MCF 10A (cell line): Measurements from ENCODE around the gene EGFL7. TPM values are rescaled to one million over a fixed set of nuclear protein-coding genes. Genes with fewer than 3 reads are reported as not detected.

Experiments used
- BruUV-seq: library from RNA; stranded (reverse); fragments of 400-500 nt; replicated peaks from 2 replicates; lab custom pipeline; 2021; lab: Mats Ljungman, UMichigan
- CTCF ChIA-PET: fragments of 300-600 bp; sonication (Branson Sonifier 250); formaldehyde crosslinking; extraction: SDS; loops from one replicate; lab custom pipeline; 2021; ENCODE audit warnings: antibody characterized with exemption, inconsistent platforms; lab: Yijun Ruan, JAX
- POLR2A ChIA-PET: fragments of 300-600, 350-650 bp; sonication (Branson Sonifier 250); formaldehyde crosslinking; extraction: SDS; loops from one replicate; lab custom pipeline; 2020; ENCODE audit warnings: antibody characterized with exemption, inconsistent platforms; lab: Yijun Ruan, JAX
- DNase-seq: peaks from one replicate; pipeline ENCODE4 v3.0.0-alpha.2; 2018; ENCODE audit not compliant: unreplicated experiment
- H3K27ac Mint-ChIP-seq: one replicate; pipeline ENCODE4 v1.8.0; 2022; ENCODE audit warnings: mild to moderate bottlenecking, low read depth, mixed read lengths; ENCODE audit not compliant: unreplicated experiment
- H3K27me3 Mint-ChIP-seq: one replicate; pipeline ENCODE4 v1.8.0; 2022; ENCODE audit warnings: mixed read lengths; ENCODE audit not compliant: insufficient read depth, unreplicated experiment
- H3K36me3 Mint-ChIP-seq: one replicate; pipeline ENCODE4 v1.8.0; 2022; ENCODE audit warnings: mild to moderate bottlenecking, moderate library complexity, mixed read lengths; ENCODE audit not compliant: insufficient read depth, unreplicated experiment
- H3K4me1 Mint-ChIP-seq: one replicate; pipeline ENCODE4 v1.8.0; 2022; ENCODE audit warnings: mixed read lengths; ENCODE audit not compliant: insufficient read depth, unreplicated experiment
- H3K4me3 Mint-ChIP-seq: one replicate; pipeline ENCODE4 v1.8.0; 2022; ENCODE audit warnings: mild to moderate bottlenecking, moderate library complexity, mixed read lengths; ENCODE audit not compliant: unreplicated experiment
- H3K9me3 Mint-ChIP-seq: one replicate; pipeline ENCODE4 v1.8.0; 2022; ENCODE audit warnings: mixed read lengths; ENCODE audit not compliant: unreplicated experiment
- CTCF ChIP-seq: fragments of 200-600 bp; IDR thresholded peaks from one replicate; pipeline ENCODE4 v1.8.0; 2022; ENCODE audit warnings: antibody characterized with exemption, mild to moderate bottlenecking; ENCODE audit not compliant: unreplicated experiment
- intact Hi-C: fragments of 100-400 bp; cut with micrococcal nuclease; formaldehyde crosslinking; loops from 2 replicates; pipeline ENCODE4 v1.14.1; 2022
- total RNA-seq: library from RNA; stranded (reverse); gene quantifications from 2 replicates; pipeline ENCODE4 v1.2.3, GENCODE V29; 2022

EGFL7 gene
- total RNA-seq, 1 experiment from 2014 or later: 3.9 TPM

DNA sequence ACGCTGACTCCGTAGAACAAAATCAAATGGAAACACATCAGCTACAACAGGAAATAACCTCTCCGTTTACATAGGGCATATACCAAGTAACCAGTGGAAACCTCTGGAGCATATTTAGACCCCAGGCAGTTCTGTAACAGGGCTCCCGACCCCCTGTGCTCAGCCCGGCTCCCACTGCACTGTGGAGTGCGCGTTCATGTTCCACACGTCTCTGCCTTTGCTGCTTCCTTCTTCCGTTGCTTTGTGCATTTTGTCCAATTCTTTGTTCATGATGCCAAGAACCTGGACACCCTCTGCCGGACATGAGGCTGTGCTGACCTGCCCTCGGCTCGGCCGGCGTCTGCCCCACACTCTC, 30.4 kb downstream of the EGFL7 start:
- Mint-ChIP-seq H3K4me3 (no peak overlapping the region), H3K27ac (peak overlapping the region; percentile 49), H3K36me3 (no peaks in the 10 kb centered on the region), H3K9me3 (no peaks in the 10 kb centered on the region), H3K4me1 (peaks cover 24% of the 10 kb centered on the region), H3K27me3 (no peaks in the 10 kb centered on the region)
- TF ChIP-seq CTCF: no peak
- intact Hi-C loops: loop anchor here (5.0 kb wide), 1 partner anchor 51 kb away; no protein-coding TSS in a partner anchor
- no TSS peak for BruUV-seq
- no peak for DNase-seq
- ChIA-PET POLR2A (interaction anchor here (0.6 to 3.7 kb wide), 5 partner anchors 30 to 147 kb away, joined by 3 to 44 read pairs (median 11); partner anchors contain the start of genes NOTCH1 and RABL6), CTCF (interaction anchor here (1.0 to 1.2 kb wide), 4 partner anchors 9 to 205 kb away, joined by 3 to 6 read pairs (median 6); no protein-coding TSS in a partner anchor)

DNA sequence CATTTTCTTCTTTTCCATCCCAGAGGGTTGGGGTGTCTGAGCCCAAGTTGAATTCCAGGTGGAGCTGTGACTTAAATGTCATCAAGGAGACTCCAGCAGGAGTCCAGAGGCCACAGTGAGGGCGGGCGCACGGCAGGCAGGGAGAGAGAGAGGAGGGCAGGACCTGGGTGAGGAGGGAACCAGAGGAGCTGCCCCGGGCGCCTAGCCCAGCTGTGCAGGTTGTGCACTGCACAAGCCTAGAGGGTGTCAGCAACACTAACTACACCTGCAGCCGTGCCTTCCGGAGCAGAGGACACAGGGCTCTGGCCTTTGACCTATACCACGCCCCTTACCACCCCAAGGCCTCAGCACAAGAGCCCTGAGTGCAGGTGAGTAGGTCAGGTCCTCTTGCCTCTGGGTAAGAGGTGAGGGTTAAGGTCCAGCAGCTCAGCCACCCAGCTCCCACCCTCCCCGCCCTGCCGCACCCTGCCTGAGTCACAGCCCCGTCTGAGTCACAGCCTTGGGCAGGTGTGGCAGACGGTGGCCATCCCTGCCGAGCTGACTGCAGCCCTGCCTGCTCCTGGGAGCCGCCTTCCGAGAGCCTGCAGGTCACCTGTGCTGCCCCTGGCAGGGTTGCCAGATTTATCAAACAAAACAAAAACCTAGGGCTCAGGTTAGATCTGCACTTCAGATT, 30.9 kb downstream of the EGFL7 start:
- TF ChIP-seq CTCF: no peak
- CTCF ChIA-PET: interaction anchor here (0.6 to 1.3 kb wide), 9 partner anchors 10 to 206 kb away, joined by 3 to 6 read pairs (median 3); no protein-coding TSS in a partner anchor
- no TSS peak for BruUV-seq
- DNase-seq: peak; percentile 89
- Mint-ChIP-seq H3K27ac (peak overlapping the region; percentile 49), H3K27me3 (no peaks in the 10 kb centered on the region), H3K36me3 (no peaks in the 10 kb centered on the region), H3K4me1 (peaks cover 24% of the 10 kb centered on the region), H3K4me3 (no peak overlapping the region), H3K9me3 (no peaks in the 10 kb centered on the region)
- intact Hi-C loops: loop anchor here (2.0 to 5.0 kb wide), 3 partner anchors 27 to 205 kb away; no protein-coding TSS in a partner anchor
- POLR2A ChIA-PET: interaction anchor here (0.5 to 3.7 kb wide), 14 partner anchors 10 to 178 kb away, joined by 3 to 44 read pairs (median 3); partner anchors contain the start of genes NOTCH1 and RABL6

GRCh38 chr9:136694163-136694871, 31.6 kb downstream of the EGFL7 start:
- no peaks in the 10 kb centered on the region for H3K36me3 Mint-ChIP-seq
- BruUV-seq: no TSS peak
- DNase-seq: peak; percentile 62
- H3K4me3 Mint-ChIP-seq: no peak overlapping the region
- ChIA-PET POLR2A (interaction anchor here (0.5 to 3.7 kb wide), 11 partner anchors 9 to 179 kb away, joined by 3 to 44 read pairs (median 3); no protein-coding TSS in a partner anchor), CTCF (interaction anchor here (0.5 to 1.7 kb wide), 13 partner anchors 12 to 562 kb away, joined by 3 to 6 read pairs (median 3); no protein-coding TSS in a partner anchor)
- H3K27me3 Mint-ChIP-seq: no peaks in the 10 kb centered on the region
- peak; percentile 79 for TF ChIP-seq CTCF
- H3K27ac Mint-ChIP-seq: peak overlapping the region; percentile 49
- intact Hi-C loops: loop anchor here (2.0 to 5.0 kb wide), 3 partner anchors 26 to 206 kb away; no protein-coding TSS in a partner anchor
- H3K9me3 Mint-ChIP-seq: no peaks in the 10 kb centered on the region
- H3K4me1 Mint-ChIP-seq: peaks cover 24% of the 10 kb centered on the region
